Measurements from ENCODE around the gene FAM78A. TPM values are rescaled to one million over a fixed set of nuclear protein-coding genes. Genes with fewer than 3 reads are reported as not detected.

FAM78A gene
- total RNA-seq, 1 donor from 2014 or later = 1.2 TPM

- no peak for DNase-seq (ENCODE audit: low spot score)
- ATAC-seq = no peak
Observed at GRCh38 chr9:131240047-131240921, 36.0 kb downstream of the FAM78A start.

- DNase-seq (ENCODE audit: low spot score) (no peak), ATAC-seq (no peak)
Observed at GRCh38 chr9:131239161-131239975, 36.9 kb downstream of the FAM78A start.

- peak; percentile 28 for ATAC-seq
- no peak for DNase-seq (ENCODE audit: low spot score)
Observed at GRCh38 chr9:131238402-131239021, 37.8 kb downstream of the FAM78A start.

GRCh38 chr9:131237931-131238401 is 38.3 kb downstream of the FAM78A start:
- DNase-seq (ENCODE audit: low spot score) = no peak
- ATAC-seq = peak; percentile 69

GRCh38 chr9:131237291-131237690 is 39.0 kb downstream of the FAM78A start:
- ATAC-seq (no peak), DNase-seq (ENCODE audit: low spot score) (no peak)

- DNase-seq (ENCODE audit: low spot score) (no peak), ATAC-seq (no peak)
Observed at GRCh38 chr9:131236761-131237160, 39.5 kb downstream of the FAM78A start.

- ATAC-seq (no peak), DNase-seq (ENCODE audit: low spot score) (no peak)
Observed at GRCh38 chr9:131236161-131236560, 40.1 kb downstream of the FAM78A start.

GRCh38 chr9:131235480-131235851 is 40.8 kb downstream of the FAM78A start:
- DNase-seq (ENCODE audit: low spot score) (no peak), ATAC-seq (no peak)

- ATAC-seq = no peak
- no peak for DNase-seq (ENCODE audit: low spot score)
Observed at GRCh38 chr9:131234799-131235479, 41.4 kb downstream of the FAM78A start.

GRCh38 chr9:131233995-131234394 is 42.3 kb downstream of the FAM78A start:
- ATAC-seq (no peak), DNase-seq (ENCODE audit: low spot score) (no peak)

- DNase-seq (ENCODE audit: low spot score) = no peak
- ATAC-seq = no peak
Observed at GRCh38 chr9:131233556-131233955, 42.8 kb downstream of the FAM78A start.

GRCh38 chr9:131228988-131229387 is 47.3 kb downstream of the FAM78A start:
- DNase-seq (ENCODE audit: low spot score) (no peak), ATAC-seq (no peak)

GRCh38 chr9:131227959-131228460 is 48.3 kb downstream of the FAM78A start:
- DNase-seq (ENCODE audit: low spot score) = no peak
- no peak for ATAC-seq

GRCh38 chr9:131227112-131227958 is 49.0 kb downstream of the FAM78A start:
- DNase-seq (ENCODE audit: low spot score) = no peak
- peak; percentile 92 for ATAC-seq

GRCh38 chr9:131226226-131226625 is 50.1 kb downstream of the FAM78A start:
- no peak for DNase-seq (ENCODE audit: low spot score)

GRCh38 chr9:131222460-131222859 is 53.9 kb downstream of the FAM78A start:
- ATAC-seq (no peak), DNase-seq (ENCODE audit: low spot score) (no peak)

More at GRCh38 chr9:131226226-131226625, 50.1 kb downstream of the FAM78A start:
- ATAC-seq = no peak

- no peak for ATAC-seq
- DNase-seq (ENCODE audit: low spot score) = no peak
Observed at GRCh38 chr9:131220485-131220884, 55.8 kb downstream of the FAM78A start.

- DNase-seq (ENCODE audit: low spot score) = no peak
- no peak for ATAC-seq
Observed at GRCh38 chr9:131218370-131218769, 57.9 kb downstream of the FAM78A start.

GRCh38 chr9:131217331-131218031 is 58.8 kb downstream of the FAM78A start:
- ATAC-seq (no peak), DNase-seq (ENCODE audit: low spot score) (no peak)

Measured in left lobe of liver (tissue), 2 donors.